GM23338 (cell line): ENCODE data around the gene ATF7IP2. TPM values are rescaled to one million over a fixed set of nuclear protein-coding genes. Genes with fewer than 3 reads are reported as not detected.
A peak's percentile ranks its signal among the peaks of the same experiment; 100 is the strongest.

ENCODE experiments used
- ATAC-seq: fragments of 200-7000 bp; cut with Tn5 transposase; 3 replicates; pipeline ENCODE4 v1.9.1; 2020
- DNase-seq: peaks from one replicate; pipeline ENCODE4 v3.0.0-alpha.2; 2015; ENCODE audit warnings: low spot score
- H2AFZ ChIP-seq: fragments of 200-600 bp; sonication (generic); 2 replicates; pipeline ENCODE4 v1.8.0; 2016; ENCODE audit warnings: antibody characterized with exemption, mild to moderate bottlenecking, moderate library complexity
- H3F3A ChIP-seq: fragments of 200-600 bp; sonication (generic); replicated peaks from 2 replicates; pipeline ENCODE4 v1.8.0; 2017; ENCODE audit warnings: antibody characterized with exemption, mixed run types, low read depth
- H3K27ac ChIP-seq: fragments of 200-600 bp; sonication (generic); 2 replicates; pipeline ENCODE4 v1.6.1; 2016; ENCODE audit warnings: low read depth
- H3K27me3 ChIP-seq: fragments of 200-600 bp; sonication (generic); 2 replicates; pipeline ENCODE4 v1.8.0; 2016; ENCODE audit warnings: mild to moderate bottlenecking, mixed run types, moderate library complexity; ENCODE audit not compliant: insufficient read depth
- H3K36me3 ChIP-seq: fragments of 200-600 bp; sonication (generic); 2 replicates; pipeline ENCODE4 v1.8.0; 2016; ENCODE audit warnings: mild to moderate bottlenecking; ENCODE audit not compliant: insufficient read depth
- H3K4me1 ChIP-seq: fragments of 200-600 bp; sonication (generic); 2 replicates; pipeline ENCODE4 v1.8.0; 2016; ENCODE audit warnings: mild to moderate bottlenecking, moderate library complexity; ENCODE audit not compliant: insufficient read depth
- H3K4me2 ChIP-seq: fragments of 200-600 bp; sonication (generic); 2 replicates; pipeline ENCODE4 v1.7.1; 2017; ENCODE audit warnings: mixed run types
- H3K4me3 ChIP-seq: fragments of 200-600 bp; sonication (generic); 2 replicates; pipeline ENCODE4 v1.6.1; 2016; ENCODE audit warnings: mixed run types
- H3K79me2 ChIP-seq: fragments of 200-600 bp; sonication (generic); replicated peaks from 2 replicates; pipeline ENCODE4 v1.8.0; 2017; ENCODE audit warnings: mild to moderate bottlenecking; ENCODE audit not compliant: insufficient read depth
- H3K9me2 ChIP-seq: fragments of 200-600 bp; sonication (generic); 2 replicates; pipeline ENCODE4 v1.8.0; 2017; ENCODE audit not compliant: insufficient read depth
- H4K20me1 ChIP-seq: fragments of 200-600 bp; sonication (generic); replicated peaks from 2 replicates; pipeline ENCODE4 v1.8.0; 2017; ENCODE audit warnings: mild to moderate bottlenecking; ENCODE audit not compliant: insufficient read depth
- H3K27ac Mint-ChIP-seq: 2 replicates; pipeline ENCODE4 v1.8.0; 2020; ENCODE audit warnings: inconsistent platforms, mild to moderate bottlenecking, moderate library complexity, mixed read lengths
- H3K27me3 Mint-ChIP-seq: 3 replicates; pipeline ENCODE4 v1.8.0; 2022; ENCODE audit warnings: low read depth, mild to moderate bottlenecking, moderate library complexity, mixed read lengths, inconsistent platforms; ENCODE audit not compliant: insufficient read depth, poor library complexity
- H3K36me3 Mint-ChIP-seq: 3 replicates; pipeline ENCODE4 v1.8.0; 2021; ENCODE audit warnings: low read depth, mild to moderate bottlenecking, inconsistent platforms, moderate library complexity, mixed read lengths
- H3K4me1 Mint-ChIP-seq: 3 replicates; pipeline ENCODE4 v1.8.0; 2020; ENCODE audit warnings: mild to moderate bottlenecking, inconsistent platforms, mixed read lengths
- H3K4me3 Mint-ChIP-seq: 3 replicates; pipeline ENCODE4 v1.8.0; 2021; ENCODE audit warnings: moderate library complexity, mild to moderate bottlenecking, inconsistent platforms, mixed read lengths
- H3K9me3 Mint-ChIP-seq: 3 replicates; pipeline ENCODE4 v1.8.0; 2020; ENCODE audit warnings: moderate library complexity, mild to moderate bottlenecking, inconsistent platforms, mixed read lengths
- CREB1 ChIP-seq: fragments of 250-450 bp; sonication (Bioruptor Pico); IDR thresholded peaks from 2 replicates; pipeline ENCODE4 v1.5.0; 2020; ENCODE audit warnings: low read depth, mild to moderate bottlenecking, moderate library complexity
- CTCF ChIP-seq, 2 experiments: fragments of 200-600 bp in 1 of 2; sonication (generic) in 1 of 2; conservative IDR thresholded peaks; 2 replicates each; pipeline versions ENCODE4 v1.5.1 to v1.6.1; 2016 to 2017; ENCODE audit warnings: antibody characterized with exemption in 2 of 2, low read depth in 2 of 2, mild to moderate bottlenecking in 2 of 2, moderate library complexity in 1 of 2
- EZH2phosphoT487 ChIP-seq: fragments of 200-600 bp; sonication (generic); IDR thresholded peaks from one replicate; pipeline ENCODE4 v1.8.1; 2018; ENCODE audit warnings: antibody characterized with exemption; ENCODE audit not compliant: unreplicated experiment
- NANOG ChIP-seq: IDR thresholded peaks from 2 replicates; pipeline ENCODE4 v1.6.1; 2016; ENCODE audit warnings: antibody characterized with exemption, borderline replicate concordance
- POLR2AphosphoS5 ChIP-seq: IDR thresholded peaks from 2 replicates; pipeline ENCODE4 v1.6.1; 2016; ENCODE audit warnings: antibody characterized with exemption, low read depth
- STAT1 ChIP-seq: IDR thresholded peaks from one replicate; pipeline ENCODE4 v1.6.1; 2016; ENCODE audit warnings: antibody characterized with exemption; ENCODE audit not compliant: unreplicated experiment
- ZNF114 ChIP-seq: fragments of 250-450 bp; sonication (Bioruptor Pico); IDR thresholded peaks from 2 replicates; pipeline ENCODE4 v1.5.0; 2020; ENCODE audit warnings: mild to moderate bottlenecking, moderate library complexity
- ZNF462 ChIP-seq: fragments of 250-450 bp; sonication (Bioruptor Pico); IDR thresholded peaks from 2 replicates; pipeline ENCODE4 v1.5.0; 2020; ENCODE audit warnings: mild to moderate bottlenecking, moderate library complexity
- polyA plus RNA-seq: library from polyadenylated mRNA; unstranded; fragments of >200 nt; fragmentation: Nextera tagmentation; extraction: Ambion mirVana; gene quantifications from 2 replicates; pipeline ENCODE4 v1.2.1, GENCODE V29; 2016
- total RNA-seq: library from RNA; depleted of rRNA; stranded (reverse); fragments of >200 nt; shearing (Covaris generic); gene quantifications from 2 replicates; pipeline ENCODE4 v1.2.3, GENCODE V29; 2014

Gene ATF7IP2
- total and polyA plus RNA-seq, 2 experiments from 2014 or later, result 27.9 to 55.7 TPM

DNA sequence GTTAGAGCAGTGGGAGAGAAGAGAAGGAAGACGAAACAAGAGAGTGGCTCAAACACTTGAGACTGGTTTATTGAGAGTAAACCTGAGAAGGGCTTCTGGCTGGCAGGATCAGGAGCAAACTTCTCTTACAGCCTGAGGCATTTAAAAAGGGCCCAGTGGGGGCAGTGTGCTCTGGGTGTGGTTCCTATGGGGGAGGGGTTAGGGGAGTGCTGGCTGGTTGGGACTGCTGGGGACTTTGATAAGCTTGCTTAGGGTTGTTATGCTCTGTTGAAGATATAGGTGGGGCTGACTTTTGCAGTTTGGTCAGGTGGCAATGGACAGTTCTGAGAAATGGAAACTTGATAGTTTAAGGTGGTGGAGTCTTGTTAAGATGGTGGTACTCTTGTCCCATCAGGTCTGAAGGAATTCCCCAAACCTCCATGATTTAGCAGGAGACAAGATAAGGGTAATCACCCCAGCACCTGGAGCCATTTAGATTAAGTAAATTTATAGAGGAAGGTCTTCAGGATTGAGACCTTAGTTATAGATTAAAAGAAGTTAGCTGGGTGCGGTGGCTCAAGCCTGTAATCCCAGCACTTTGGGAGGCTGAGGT lies 115.3 kb downstream of the ATF7IP2 start (continued):
- TF ChIP-seq ZNF114 (CRISPR knock-in tag), result no peak
- TF ChIP-seq EZH2phosphoT487, result no peak
- TF ChIP-seq CTCF (conservative IDR thresholded peaks at IDR 0.05; ENCODE audit: low read depth in 2 of 2), result no peak
- no peak for TF ChIP-seq POLR2AphosphoS5

- Mint-ChIP-seq H3K36me3 (peaks cover 28% of the 10 kb centered on the region), H3K4me3 (no peak overlapping the region)
Measured at GRCh38 chr16:10502776-10503175, 116.9 kb downstream of the ATF7IP2 start.

GRCh38 chr16:10504404-10504885 lies 118.6 kb downstream of the ATF7IP2 start:
- Mint-ChIP-seq H3K9me3 (peaks cover 34% of the 10 kb centered on the region), H3K27ac (no peak overlapping the region), H3K27me3 (peaks cover 4% of the 10 kb centered on the region), H3K4me3 (no peak overlapping the region), H3K4me1 (peaks cover 14% of the 10 kb centered on the region; the same call in 2 of the 3 replicates), H3K36me3 (peaks cover 28% of the 10 kb centered on the region)
- H3K79me2 ChIP-seq, result no peaks in the 10 kb centered on the region
- H2AFZ ChIP-seq, result no peak overlapping the region
- no peaks in the 10 kb centered on the region; the same call in 1 of the 2 replicates for H3K9me2 ChIP-seq
- no peaks in the 10 kb centered on the region for H3K27me3 ChIP-seq
- H3K4me2 ChIP-seq, result no peak overlapping the region
- H3F3A ChIP-seq, result 0 out of 2 replicates have a peak, but pooled peaks cover 4% of the 10 kb centered on the region
- peak overlapping the region; percentile 74 for H3K27ac ChIP-seq
- peaks cover 11% of the 10 kb centered on the region; the same call in 1 of the 2 replicates for H3K36me3 ChIP-seq
- no peaks in the 10 kb centered on the region for H4K20me1 ChIP-seq
- peaks cover 6% of the 10 kb centered on the region; the same call in 1 of the 2 replicates for H3K4me1 ChIP-seq
- no peak overlapping the region for H3K4me3 ChIP-seq
- DNase-seq, result peak; percentile 61
- peak; percentile 70 for ATAC-seq
- TF ChIP-seq ZNF114 (CRISPR knock-in tag) (no peak), CTCF (conservative IDR thresholded peaks at IDR 0.05; ENCODE audit: low read depth in 2 of 2) (no peak), POLR2AphosphoS5 (no peak), STAT1 (no peak), NANOG (no peak), CREB1 (CRISPR knock-in tag) (no peak), ZNF462 (CRISPR knock-in tag) (no peak)

More at GRCh38 chr16:10502776-10503175, 116.9 kb downstream of the ATF7IP2 start:
- no peaks in the 10 kb centered on the region for H3K79me2 ChIP-seq
- no peak overlapping the region for H3K27ac ChIP-seq
- no peak for TF ChIP-seq STAT1
- no peak for ATAC-seq
- peaks cover 11% of the 10 kb centered on the region; the same call in 1 of the 2 replicates for H3K36me3 ChIP-seq
- 0 out of 2 replicates have a peak, but pooled peaks cover 5% of the 10 kb centered on the region for H3F3A ChIP-seq
- peaks cover 3% of the 10 kb centered on the region; the same call in 1 of the 2 replicates for H3K9me2 ChIP-seq
- Mint-ChIP-seq H3K27me3 (peaks cover 4% of the 10 kb centered on the region), H3K4me1 (peaks cover 14% of the 10 kb centered on the region; the same call in 2 of the 3 replicates), H3K27ac (no peak overlapping the region), H3K9me3 (peaks cover 34% of the 10 kb centered on the region)
- no peak overlapping the region for H3K4me3 ChIP-seq
- no peaks in the 10 kb centered on the region for H3K27me3 ChIP-seq
- H4K20me1 ChIP-seq, result no peaks in the 10 kb centered on the region
- H2AFZ ChIP-seq, result no peak overlapping the region
- peak; percentile 56 for DNase-seq
- H3K4me2 ChIP-seq, result no peak overlapping the region
- peaks cover 6% of the 10 kb centered on the region; the same call in 1 of the 2 replicates for H3K4me1 ChIP-seq
